GM18951 (cell line): ENCODE results near the gene SMPD3.
"Not testable (repeated sequence)": the region's sequence is repeated elsewhere in the genome, so short reads cannot be mapped to it uniquely, and the experiment has no call there.

Experiments
- POLR2A ChIP-seq: IDR thresholded peaks from 4 replicates; pipeline ENCODE4 v1.6.1; 2011; ENCODE audit warnings: mild to moderate bottlenecking; ENCODE audit not compliant: insufficient read length, insufficient read depth; ENCODE audit errors: extremely low read depth
- in situ Hi-C: fragments of 300-500 bp; cut with MboI; formaldehyde crosslinking; loops from one replicate; pipeline ENCODE4 v1.12.0; 2022; ENCODE audit warnings: low sequenced_read_pairs, mixed read lengths, inconsistent platforms; ENCODE audit not compliant: unreplicated experiment

SMPD3 gene

DNA sequence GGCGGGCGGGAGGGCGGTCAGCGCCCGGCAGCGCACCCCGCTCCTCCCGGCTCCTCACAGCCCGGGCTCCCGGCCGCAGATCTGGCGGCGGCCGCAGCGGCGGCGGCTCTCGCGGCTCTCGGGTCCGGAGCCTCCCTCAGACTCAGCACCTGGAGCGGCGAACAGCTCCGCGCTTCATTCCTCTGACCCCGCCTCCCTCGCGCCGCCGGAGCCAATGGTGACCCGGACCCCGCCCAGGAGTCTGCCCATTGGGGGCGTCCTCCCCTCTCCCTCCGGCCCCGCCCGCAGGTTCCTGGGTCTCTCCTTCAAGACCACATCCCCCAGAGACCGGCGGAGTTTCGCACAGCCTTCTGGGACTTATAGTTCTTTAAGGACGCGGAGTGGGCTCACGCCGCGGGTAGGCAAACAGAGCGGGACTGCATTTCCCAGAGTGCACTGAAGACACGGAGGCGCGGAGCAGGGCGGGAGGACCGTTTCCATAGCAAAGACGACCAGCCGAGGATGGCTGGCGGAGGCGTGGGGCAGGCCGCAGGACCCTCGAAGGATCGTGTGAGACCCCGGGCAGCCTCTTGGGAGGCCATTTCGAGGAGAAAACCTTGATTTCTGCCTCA is at the start of gene SMPD3:
Gene SMPD3, minus strand, starts transcription at position 149 of the 611 bp plus-strand sequence. CDS start 76,327 bp downstream, outside the sequence.
- no peak for TF ChIP-seq POLR2A
- in situ Hi-C loops: no loop called here

DNA sequence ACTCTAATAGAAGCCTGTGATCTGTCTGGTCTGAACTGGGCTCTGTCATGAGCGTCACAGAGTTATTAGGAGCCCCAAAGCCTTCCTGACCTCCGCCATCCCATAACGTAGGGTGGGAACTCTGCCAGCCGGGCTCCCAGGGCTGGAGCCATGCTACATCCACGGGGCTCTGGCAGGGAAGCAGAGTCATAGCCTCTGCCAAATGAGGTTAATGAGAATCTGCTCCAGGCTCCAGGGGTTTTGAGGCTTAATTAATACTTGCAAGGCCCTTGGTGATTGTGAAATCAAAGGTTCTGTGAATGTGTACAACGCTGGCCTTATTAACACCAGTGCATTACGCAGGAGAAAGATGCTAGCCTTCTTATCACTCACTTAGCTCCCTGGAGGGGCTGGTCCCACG is 48.4 kb upstream of the SMPD3 start:
- in situ Hi-C loops: no loop called here
- no peak for TF ChIP-seq POLR2A

DNA sequence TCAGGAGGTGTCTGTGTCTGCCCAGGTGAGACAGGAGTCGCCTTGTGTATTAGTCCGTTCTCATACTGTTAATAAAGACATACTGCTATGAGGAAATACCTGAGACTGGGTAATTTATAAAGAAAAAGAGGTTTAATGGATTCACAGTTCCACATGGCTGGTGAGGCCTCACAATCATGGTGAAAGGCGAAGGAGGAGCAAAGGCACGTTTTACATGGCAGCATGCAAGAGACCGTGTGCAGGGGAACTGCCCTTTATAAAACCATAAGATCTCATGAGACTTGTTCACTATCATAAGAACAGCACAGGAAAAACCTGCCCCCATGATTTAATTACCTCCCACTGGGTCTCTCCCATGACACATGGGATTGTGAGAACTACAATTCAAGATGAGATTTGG is 46.0 kb upstream of the SMPD3 start:
- in situ Hi-C loops: not testable (repeated sequence)

DNA sequence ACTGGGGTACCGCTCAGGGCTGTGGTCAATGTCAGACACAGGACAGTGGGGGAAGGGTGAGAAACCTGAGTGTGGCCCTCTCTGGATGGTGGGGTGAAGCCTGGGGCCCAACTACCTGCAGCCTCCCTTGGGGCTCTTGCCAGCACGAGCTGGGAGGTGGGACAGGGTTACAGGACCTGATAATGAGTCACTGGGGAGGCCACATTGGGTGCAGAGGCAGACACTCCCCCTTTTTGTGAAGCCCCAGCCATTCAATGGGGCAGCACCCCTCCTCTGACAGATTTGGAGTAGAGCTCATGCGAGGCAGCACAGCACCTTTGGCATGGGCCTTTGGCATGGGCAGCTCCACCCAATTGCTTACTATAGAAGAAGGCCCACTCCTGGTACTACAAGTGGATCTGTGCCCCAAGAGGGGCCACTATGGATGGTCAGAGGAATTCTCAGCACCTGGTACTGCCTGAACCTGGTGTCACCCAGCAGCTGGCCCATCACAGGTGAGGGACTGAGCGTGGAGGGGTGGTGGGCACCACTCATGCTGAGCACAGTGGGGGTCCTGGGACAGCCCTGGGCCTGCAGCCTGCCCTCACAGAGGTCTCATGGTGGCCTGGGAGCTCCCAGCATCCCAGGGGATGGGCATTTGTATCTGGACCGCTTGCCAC is 45.2 kb upstream of the SMPD3 start:
- in situ Hi-C loops: no loop called here
- TF ChIP-seq POLR2A: no peak

DNA sequence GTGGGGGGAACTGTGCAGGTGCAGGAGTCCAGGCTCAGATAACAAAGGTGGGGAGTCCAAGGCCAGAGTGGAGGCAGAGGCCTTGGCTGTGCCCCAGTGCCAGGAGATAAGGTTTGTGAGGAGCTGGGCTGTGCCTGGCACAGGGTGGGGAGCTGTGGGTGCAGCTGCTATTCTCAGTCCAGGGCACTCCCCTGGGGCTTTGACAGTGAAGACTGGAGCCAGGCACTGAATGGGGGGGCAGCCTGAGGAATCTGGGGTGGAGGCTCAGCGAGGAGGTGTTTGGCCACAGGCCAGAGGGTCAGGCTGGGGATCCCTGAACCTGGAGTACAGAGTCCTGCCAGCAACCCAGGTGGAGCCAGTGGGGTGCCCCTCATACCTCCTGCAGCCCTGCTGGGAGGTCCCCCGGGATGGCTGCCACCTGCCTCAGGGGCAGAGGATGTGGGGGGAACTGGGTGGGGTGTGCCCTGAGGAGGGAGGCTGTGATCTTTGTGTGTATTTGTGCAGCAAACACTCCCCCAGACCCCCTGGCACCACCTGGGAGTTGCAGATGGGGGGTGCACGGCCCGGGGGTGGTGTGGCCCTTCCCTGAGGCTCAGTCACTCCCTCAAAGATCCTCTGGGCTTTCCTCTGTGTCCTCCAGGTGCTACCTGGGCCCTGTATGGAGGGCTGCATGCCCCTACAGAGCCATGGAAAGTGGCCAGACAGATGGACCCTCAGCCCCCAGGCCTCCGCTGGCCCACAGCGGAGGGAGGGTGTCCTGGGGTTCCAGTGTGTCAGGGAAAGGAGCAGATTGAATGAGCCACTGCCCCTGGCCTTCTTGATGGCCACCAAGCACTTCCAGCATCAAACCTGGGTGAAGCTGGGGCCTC is 44.5 kb upstream of the SMPD3 start:
- in situ Hi-C loops: no loop called here
- no peak for TF ChIP-seq POLR2A

DNA sequence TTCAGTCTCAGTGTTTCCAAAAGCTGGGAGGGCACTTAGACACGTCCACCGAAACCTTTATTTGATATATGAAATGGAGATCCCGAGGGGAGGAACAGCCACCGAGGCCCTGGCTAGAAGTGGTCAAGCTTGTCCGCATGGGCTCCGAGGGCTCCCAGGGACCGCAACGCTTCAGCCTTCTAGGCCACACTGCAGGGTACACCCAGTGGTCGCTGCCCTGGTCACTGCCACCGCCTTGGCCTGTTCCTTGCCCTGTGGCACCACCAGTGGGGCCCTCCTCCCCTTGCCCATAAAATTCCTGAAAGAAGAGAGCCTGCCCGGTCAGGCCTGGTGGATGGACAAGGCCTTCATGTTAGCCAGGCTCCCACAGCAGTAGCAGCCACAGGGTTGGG is 43.8 kb upstream of the SMPD3 start:
- in situ Hi-C loops: no loop called here
- no peak for TF ChIP-seq POLR2A

DNA sequence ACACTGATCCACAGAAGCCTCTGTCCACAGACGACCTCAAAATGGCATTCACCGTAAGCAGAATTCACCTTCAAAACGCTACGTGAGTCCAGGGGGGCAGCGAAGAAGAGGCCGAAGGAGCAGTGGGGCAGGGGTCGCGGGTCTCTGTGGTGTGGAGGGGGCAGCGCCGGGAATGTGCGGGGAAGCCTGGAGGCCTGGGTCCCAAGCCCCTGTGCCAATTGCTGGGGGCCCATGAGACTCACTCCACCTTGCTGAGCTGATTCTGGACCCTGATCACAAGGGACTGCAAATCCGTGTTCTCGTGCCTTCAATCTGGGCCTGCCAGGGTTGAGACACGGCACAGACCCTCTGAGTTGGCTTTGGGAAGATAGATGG is 43.3 kb upstream of the SMPD3 start:
- in situ Hi-C loops: no loop called here
- TF ChIP-seq POLR2A: no peak

DNA sequence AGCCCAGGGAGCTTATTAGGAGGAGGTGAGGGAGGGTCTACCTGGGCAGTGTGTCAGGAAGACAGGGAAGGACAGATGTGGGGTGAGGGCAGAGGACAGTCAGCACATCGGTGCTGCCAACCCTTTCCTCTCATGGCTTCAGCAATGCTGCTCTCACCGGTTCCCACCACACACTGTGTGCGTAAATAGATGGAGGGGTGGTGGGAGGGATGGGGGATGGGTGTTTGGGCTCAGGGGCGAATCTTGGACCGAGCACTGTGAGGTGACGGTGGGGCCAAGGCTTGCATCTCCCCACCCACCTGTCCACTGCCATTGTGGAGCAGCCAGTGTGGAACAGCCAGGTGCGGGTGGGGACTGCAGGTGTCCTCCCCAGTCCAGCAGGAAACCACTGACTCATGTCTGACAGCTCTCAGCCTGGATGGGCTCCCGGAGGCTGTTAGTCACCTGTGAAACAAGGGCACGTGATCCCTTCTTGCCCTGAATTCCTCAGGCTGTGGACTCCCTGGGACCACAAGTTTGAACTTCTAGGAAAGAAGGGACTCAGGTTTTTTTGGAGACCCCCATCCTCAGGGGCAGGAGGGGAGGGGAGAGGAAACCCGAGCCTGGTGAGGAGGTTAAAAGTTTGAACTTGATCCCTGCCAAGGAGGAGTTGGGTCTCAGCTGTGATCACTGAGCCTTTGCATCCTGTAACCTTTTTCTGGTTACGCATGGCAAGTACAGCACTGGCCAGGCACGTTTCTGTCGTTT is 42.7 kb upstream of the SMPD3 start:
- no peak for TF ChIP-seq POLR2A
- in situ Hi-C loops: no loop called here

DNA sequence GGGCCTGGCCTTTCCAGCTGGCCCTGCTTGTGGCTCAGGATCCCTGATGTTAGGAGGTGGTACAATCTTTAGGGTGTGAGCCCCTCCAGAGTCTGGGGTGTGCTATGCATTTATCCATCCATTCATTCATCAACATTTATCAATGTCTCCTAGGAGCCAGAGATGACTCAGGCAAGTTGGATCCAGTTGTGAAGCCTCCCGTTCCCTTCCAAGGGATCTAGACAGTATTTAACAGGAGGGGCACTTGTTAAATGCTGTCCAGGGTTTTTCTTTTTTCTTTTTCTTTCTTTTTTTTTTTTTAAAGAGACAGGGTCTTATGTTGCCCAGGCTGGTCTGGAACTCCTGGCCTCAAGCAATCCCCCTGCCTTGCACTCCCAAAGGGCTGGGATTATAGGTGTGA is 42.0 kb upstream of the SMPD3 start:
- in situ Hi-C loops: no loop called here
- TF ChIP-seq POLR2A: no peak

DNA sequence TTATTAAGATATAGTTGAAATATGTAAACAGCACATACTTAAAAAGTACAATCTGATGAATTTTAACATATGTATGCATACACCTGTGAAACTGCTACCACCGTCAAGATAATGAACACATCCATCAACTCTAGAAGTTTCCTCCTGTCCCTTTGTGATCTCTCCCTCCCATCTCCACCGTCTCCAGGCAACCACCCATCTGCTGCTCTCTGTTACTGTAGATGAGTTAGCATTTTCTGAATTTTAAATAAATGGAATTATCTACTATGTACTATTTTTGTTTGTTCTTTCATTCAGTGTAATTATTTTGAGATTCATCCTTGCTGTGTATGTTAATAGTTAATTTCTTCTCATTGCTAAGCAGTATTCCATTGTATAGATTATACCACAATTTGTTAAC is 40.2 kb upstream of the SMPD3 start:
- TF ChIP-seq POLR2A: no peak
- in situ Hi-C loops: no loop called here

DNA sequence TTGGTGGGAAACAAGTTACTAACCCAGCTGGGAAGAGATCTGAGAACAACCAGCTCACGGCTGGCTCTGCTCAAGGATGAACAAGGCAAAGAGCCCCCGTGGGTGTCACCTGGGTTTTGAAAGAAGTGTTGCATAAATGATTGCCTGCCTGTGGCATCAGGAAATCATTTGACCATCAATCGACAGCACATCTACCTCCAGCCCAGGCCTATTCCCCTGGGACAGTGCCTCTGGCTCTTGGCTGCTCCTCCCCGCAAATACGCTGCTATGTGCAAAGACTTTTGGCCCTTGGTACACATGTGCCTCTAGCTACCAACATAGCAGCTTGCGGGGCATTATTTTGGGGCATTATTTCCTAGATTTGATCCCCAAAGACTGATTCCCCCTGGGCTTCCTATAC is 39.4 kb upstream of the SMPD3 start:
- TF ChIP-seq POLR2A: no peak
- in situ Hi-C loops: no loop called here

DNA sequence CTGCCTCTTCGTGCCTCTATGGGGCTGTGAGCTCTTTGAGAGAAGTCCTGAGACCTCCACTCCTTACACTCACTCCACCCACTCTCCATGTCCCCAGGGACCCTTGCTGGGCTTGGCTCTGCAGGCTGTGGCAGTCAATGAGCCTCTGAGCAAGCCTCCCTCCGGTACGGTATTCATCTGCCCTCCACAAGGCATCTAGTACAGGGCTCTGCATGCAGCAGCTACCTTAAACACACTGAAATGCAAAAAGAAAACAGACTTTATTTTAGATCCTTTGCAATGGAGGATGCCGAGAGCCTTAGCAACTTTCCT is 38.9 kb upstream of the SMPD3 start:
- in situ Hi-C loops: no loop called here
- TF ChIP-seq POLR2A: no peak

DNA sequence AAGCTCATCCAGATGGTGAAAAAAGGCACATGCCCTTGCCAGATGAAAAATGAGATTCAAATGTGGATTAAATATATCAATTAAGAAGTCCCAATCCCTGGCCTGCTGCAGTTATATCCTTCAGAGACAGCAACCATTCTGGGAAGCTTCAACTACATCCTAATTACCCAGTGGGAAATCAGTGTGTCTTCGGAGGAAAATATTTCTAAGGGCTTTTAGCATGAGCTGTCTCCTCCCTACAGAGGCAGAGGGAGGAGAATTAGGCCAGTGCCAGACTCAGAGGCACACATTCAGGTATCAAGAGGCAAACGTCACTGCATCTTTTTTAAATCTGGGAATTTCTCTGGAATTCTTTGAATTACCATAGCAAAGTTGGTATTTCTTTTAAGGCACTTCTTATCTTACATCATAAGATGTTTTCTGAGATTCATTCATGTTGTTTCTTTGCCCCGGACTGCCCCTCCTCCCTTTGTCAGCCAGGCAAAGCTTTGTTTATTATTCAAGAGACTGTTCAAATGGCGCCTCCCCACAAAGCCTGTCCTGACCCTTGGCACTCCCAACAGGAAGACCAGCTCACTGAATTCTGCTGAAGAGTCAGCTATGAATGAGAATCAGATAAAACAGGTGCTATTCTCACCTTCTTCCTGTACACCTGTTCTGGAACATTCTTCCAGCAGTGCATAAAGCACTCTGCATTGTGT is 38.3 kb upstream of the SMPD3 start:
- no peak for TF ChIP-seq POLR2A
- in situ Hi-C loops: no loop called here

DNA sequence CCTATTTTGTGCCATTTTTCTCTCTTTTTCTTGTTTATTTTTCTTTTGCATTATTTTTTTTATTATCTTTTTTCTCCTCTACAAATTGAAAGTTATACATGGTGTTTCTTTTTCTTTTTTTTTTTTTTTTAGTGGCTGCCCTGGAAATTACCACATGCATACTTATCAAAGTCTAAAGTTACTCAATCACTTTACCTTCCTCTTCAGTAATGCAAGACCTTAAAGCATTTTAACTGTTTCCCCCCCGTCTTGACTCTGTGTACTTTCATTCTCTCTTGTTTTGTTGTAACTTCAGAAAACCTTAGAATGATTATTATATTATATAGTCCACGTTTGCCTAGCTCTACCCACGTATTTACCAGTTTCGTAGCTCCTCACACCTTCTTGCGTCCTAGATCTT is 33.3 kb upstream of the SMPD3 start:
- TF ChIP-seq POLR2A: no peak
- in situ Hi-C loops: no loop called here
